ENCODE measurements around the gene SPDL1. TPM values are rescaled to one million over a fixed set of nuclear protein-coding genes. Genes with fewer than 3 reads are reported as not detected.

SPDL1 gene
- total and polyA plus RNA-seq, 2 of the 4 experiments (the other 2 are of a cell fraction) = 18.8 to 29.4 TPM

DNA sequence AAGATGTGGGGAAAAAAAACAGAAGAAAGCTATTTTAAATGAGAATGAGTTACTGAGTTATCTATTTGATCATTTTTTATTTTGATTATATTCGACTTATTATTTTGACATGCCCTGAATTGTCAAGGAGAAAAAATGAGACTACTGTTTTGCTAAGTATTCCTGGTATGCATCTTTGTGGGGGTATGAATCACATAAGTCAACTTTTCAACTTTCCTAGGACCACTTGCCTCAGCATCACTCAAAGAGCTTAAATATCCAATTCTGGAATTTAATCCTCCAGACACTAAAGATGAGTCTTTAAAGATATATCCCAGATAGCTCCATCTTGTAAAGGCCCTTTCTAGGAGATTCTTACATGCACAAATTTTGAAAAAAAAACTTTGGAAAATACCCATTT lies 17.4 kb upstream of the SPDL1 start:
- H4K8ac ChIP-seq (ENCODE audit: low read depth in 2 of 2, low read length in 2 of 2) = no peak overlapping the region
- no peak overlapping the region for H2BK5ac ChIP-seq (ENCODE audit: low read depth, low read length, poor library complexity, severe bottlenecking)
- H2BK120ac ChIP-seq (ENCODE audit: low read depth, low read length) = no peak overlapping the region
- no peak overlapping the region for H2BK20ac ChIP-seq (ENCODE audit: low read depth, low read length)
- H3K56ac ChIP-seq (ENCODE audit: extremely low read depth, insufficient read depth, low read length) = no peak overlapping the region
- H3K4ac ChIP-seq (ENCODE audit: low read depth, low read length) = no peak overlapping the region
- H3K36me3 ChIP-seq (ENCODE audit: control insufficient read depth, insufficient read depth, low read length) = no peaks in the 10 kb centered on the region
- H3K4me2 ChIP-seq (ENCODE audit: low read depth, low read length) = no peak overlapping the region
- no peak overlapping the region for H4K91ac ChIP-seq (ENCODE audit: insufficient read depth, low read depth, low read length)
- CTCF ChIA-PET = no interaction called here
- H3K18ac ChIP-seq (ENCODE audit: low read depth, low read length) = no peak overlapping the region
- no peaks in the 10 kb centered on the region for H4K20me1 ChIP-seq (ENCODE audit: insufficient read depth, low read length)
- H3K4me3 ChIP-seq (ENCODE audit: insufficient read depth, low read depth, low read length) = no peak overlapping the region
- in situ Hi-C loops (cut with MboI; ENCODE audit: low sequenced_read_pairs) (loop anchor here (25.0 kb wide), 1 partner anchor 879 kb away; no protein-coding TSS in a partner anchor), dilution Hi-C loops (cut with HindIII; ENCODE audit: low sequenced_read_pairs, unreplicated experiment) (no loop called here), intact Hi-C loops (cut with micrococcal nuclease) (no loop called here)
- no peak overlapping the region for H3K23ac ChIP-seq (ENCODE audit: low read depth, low read length)
- peaks cover 8% of the 10 kb centered on the region for H3K27me3 ChIP-seq (ENCODE audit: control insufficient read depth, insufficient read depth, low read length)
- H2BK15ac ChIP-seq (ENCODE audit: low read depth, low read length) = no peak overlapping the region
- H3K9ac ChIP-seq (ENCODE audit: low read depth, low read length) = no peak overlapping the region
- no TSS peak for BruUV-seq (replicated peaks)
- no peak overlapping the region for H2AFZ ChIP-seq (replicated peaks; ENCODE audit: low read length, poor library complexity)
- no peak overlapping the region for H4K5ac ChIP-seq (ENCODE audit: low read depth, low read length)
- TF ChIP-seq FOS (IDR thresholded peaks at IDR 0.05; ENCODE audit: low read depth, low read length) (no peak), MAFK (IDR thresholded peaks at IDR 0.05; ENCODE audit: low read depth, low read length) (no peak), MXI1 (IDR thresholded peaks at IDR 0.05; ENCODE audit: borderline replicate concordance, low read depth, low read length) (no peak), POLR2A (IDR thresholded peaks at IDR 0.05; ENCODE audit: low read depth, low read length) (no peak), CEBPB (IDR thresholded peaks at IDR 0.05; ENCODE audit: low read depth, low read length) (no peak)
- TF ChIP-seq, protein P1, sequence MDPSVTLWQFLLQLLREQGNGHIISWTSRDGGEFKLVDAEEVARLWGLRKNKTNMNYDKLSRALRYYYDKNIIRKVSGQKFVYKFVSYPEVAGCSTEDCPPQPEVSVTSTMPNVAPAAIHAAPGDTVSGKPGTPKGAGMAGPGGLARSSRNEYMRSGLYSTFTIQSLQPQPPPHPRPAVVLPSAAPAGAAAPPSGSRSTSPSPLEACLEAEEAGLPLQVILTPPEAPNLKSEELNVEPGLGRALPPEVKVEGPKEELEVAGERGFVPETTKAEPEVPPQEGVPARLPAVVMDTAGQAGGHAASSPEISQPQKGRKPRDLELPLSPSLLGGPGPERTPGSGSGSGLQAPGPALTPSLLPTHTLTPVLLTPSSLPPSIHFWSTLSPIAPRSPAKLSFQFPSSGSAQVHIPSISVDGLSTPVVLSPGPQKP (IDR thresholded peaks at IDR 0.05; ENCODE audit: borderline replicate concordance, low read depth, low read length) = no peak
- TF ChIP-seq, protein P2, sequence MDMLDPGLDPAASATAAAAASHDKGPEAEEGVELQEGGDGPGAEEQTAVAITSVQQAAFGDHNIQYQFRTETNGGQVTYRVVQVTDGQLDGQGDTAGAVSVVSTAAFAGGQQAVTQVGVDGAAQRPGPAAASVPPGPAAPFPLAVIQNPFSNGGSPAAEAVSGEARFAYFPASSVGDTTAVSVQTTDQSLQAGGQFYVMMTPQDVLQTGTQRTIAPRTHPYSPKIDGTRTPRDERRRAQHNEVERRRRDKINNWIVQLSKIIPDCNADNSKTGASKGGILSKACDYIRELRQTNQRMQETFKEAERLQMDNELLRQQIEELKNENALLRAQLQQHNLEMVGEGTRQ (IDR thresholded peaks at IDR 0.05; ENCODE audit: low read depth, low read length) = no peak
- H3K79me1 ChIP-seq (ENCODE audit: low read depth in 1 of 2, low read length in 2 of 2) = no peaks in the 10 kb centered on the region
- H3K9me1 ChIP-seq (ENCODE audit: insufficient read depth, low read length) = no peaks in the 10 kb centered on the region
- no peaks in the 10 kb centered on the region for H3K9me3 ChIP-seq (ENCODE audit: control insufficient read depth, insufficient read depth, low read length)
- H2AK5ac ChIP-seq (ENCODE audit: low read depth, low read length) = no peak overlapping the region
- H3K27ac ChIP-seq (ENCODE audit: insufficient read depth, low read length) = no peak overlapping the region
- H3K14ac ChIP-seq (replicated peaks; ENCODE audit: low read depth, low read length) = no peak overlapping the region
- ATAC-seq (ENCODE audit: low read depth) (no peak), DNase-seq (no peak)
- whole genome bisulfite sequencing, 2 experiments (ENCODE audit: extremely low coverage in 2 of 2, insufficient read length in 1 of 2) = no CpG with 5 or more reads among the region's 1 CpG
- POLR2A ChIA-PET (ENCODE audit: unreplicated experiment) = no interaction called here
- no peaks in the 10 kb centered on the region for H3K4me1 ChIP-seq (ENCODE audit: control insufficient read depth, insufficient read depth, low read length)
- no peak overlapping the region for H2AK9ac ChIP-seq (replicated peaks; ENCODE audit: low read depth, low read length, poor library complexity)

All from IMR-90 (cell line).